HG02678 (cell line): ENCODE results near the gene PIP5K1C.
"Not testable (repeated sequence)": the region's sequence is repeated elsewhere in the genome, so short reads cannot be mapped to it uniquely, and the experiment has no call there.

Experiments
- ATAC-seq: cut with Tn5 transposase; IDR thresholded peaks from one replicate; pipeline ENCODE4 v1.9.1; 2021; ENCODE audit warnings: mild to moderate bottlenecking, moderate library complexity; ENCODE audit not compliant: unreplicated experiment

Gene PIP5K1C

GRCh38 chr19:3595521-3596061 is 104.7 kb downstream of the PIP5K1C start:
- no peak for ATAC-seq

DNA sequence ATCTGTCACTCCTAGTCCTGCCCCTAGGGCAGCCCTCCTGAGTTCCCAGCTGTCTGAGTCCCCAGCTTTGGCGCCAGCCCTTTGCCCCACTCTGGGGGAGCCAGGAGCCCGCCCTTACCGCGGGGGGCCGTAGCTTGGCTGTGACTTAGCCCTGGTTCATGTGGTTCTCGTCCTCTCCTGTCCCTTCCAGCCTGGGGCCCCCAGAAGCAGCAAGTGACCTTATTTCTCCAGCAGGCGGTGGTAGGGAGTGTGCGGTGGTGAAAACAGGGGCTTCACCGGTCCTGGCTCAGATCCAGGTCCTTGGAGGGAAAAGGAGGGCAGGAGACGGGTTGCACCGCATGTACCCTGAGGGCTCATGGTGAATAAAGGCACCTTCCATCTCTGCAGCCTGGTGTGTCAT is 107.1 kb downstream of the PIP5K1C start:
- ATAC-seq, result no peak

GRCh38 chr19:3591876-3592613 is 108.2 kb downstream of the PIP5K1C start:
- no peak for ATAC-seq

GRCh38 chr19:3590991-3591659 is 109.1 kb downstream of the PIP5K1C start:
- no peak for ATAC-seq

- ATAC-seq, result no peak
Measured at GRCh38 chr19:3589949-3590348, 110.3 kb downstream of the PIP5K1C start.

GRCh38 chr19:3589439-3589838 is 110.8 kb downstream of the PIP5K1C start:
- no peak for ATAC-seq

DNA sequence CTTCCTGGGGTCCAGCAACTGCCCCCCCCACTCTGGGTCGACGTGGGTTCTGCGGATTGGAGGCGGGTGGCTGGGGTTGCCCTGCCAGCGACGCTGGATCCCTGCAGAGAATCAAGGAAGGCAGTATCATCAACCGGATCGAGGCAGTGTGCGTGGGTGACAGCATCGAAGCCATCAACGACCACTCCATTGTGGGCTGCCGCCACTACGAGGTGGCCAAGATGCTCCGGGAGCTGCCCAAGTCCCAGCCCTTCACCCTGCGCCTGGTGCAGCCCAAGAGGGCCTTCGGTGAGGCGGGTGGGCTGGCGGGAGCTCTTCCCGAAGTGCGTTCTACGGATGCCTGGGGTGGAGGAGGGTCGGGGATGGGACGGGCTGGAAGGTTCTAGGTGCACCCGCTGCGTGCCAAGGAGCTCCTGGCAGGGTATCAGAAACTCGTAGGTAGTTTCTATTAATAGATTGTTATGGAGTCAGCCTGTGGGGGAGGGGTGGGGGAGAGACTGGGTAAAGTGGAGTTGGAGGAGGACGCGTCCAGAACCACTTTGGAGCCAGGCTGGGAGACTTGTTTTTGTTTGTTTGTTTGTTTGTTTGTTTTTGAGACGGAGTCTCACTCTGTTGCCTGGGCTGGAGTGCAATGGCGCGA is 113.4 kb downstream of the PIP5K1C start:
- ATAC-seq, result no peak

DNA sequence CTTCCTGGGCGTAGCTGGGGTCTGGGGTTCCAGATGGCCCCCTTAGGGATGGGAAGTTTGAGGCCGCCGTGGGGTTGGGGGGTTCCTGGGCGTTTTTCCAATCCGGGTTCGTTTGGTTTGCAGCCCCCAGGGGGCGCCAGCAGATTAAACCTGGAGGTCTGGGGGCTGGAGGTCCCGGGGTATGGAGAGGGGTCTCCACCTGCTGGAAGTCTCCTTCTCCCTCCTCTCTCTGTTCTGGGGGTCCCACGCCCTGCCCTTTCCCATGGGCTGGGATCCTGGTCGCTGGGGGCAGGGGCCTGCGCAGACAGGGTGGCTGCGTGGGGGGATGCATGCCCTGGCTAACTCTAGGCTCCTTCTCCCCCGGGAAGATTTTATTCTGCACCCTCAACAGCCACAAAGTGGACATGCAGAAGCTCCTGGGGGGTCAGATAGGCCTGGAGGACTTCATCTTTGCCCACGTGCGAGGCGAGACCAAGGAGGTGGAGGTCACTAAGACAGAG is 114.1 kb downstream of the PIP5K1C start:
- no peak for ATAC-seq

GRCh38 chr19:3585301-3586126 is 114.8 kb downstream of the PIP5K1C start, which contains the start of gene GIPC3:
GIPC3 (plus strand) TSS chr19:3585478; CDS start chr19:3585598, 120 bp downstream.
- ATAC-seq, result no peak

GRCh38 chr19:3584036-3584802 is 116.0 kb downstream of the PIP5K1C start:
- ATAC-seq, result not testable (repeated sequence)

- not testable (repeated sequence) for ATAC-seq
Measured at GRCh38 chr19:3581792-3582191, 118.5 kb downstream of the PIP5K1C start.
